Astrocyte of the spinal cord (primary cell): Measurements from ENCODE around the gene CHTF8.

Source experiments
- DNase-seq: peaks from one replicate; pipeline ENCODE4 v3.0.0; 2011; ENCODE audit warnings: low read depth, low spot score
- H3K4me3 ChIP-seq: 2 replicates; pipeline ENCODE4 v1.5.1; 2011; ENCODE audit warnings: low read depth, mild to moderate bottlenecking, low read length, moderate library complexity
- CTCF ChIP-seq: IDR thresholded peaks from 2 replicates; pipeline ENCODE4 v1.5.1; 2012; ENCODE audit warnings: low read depth, mild to moderate bottlenecking, low read length, inconsistent platforms
- in situ Hi-C: cut with HindIII; loops from 2 replicates; pipeline ENCODE4 v1.10.0; 2017; ENCODE audit warnings: low sequenced_read_pairs

Gene CHTF8

DNA sequence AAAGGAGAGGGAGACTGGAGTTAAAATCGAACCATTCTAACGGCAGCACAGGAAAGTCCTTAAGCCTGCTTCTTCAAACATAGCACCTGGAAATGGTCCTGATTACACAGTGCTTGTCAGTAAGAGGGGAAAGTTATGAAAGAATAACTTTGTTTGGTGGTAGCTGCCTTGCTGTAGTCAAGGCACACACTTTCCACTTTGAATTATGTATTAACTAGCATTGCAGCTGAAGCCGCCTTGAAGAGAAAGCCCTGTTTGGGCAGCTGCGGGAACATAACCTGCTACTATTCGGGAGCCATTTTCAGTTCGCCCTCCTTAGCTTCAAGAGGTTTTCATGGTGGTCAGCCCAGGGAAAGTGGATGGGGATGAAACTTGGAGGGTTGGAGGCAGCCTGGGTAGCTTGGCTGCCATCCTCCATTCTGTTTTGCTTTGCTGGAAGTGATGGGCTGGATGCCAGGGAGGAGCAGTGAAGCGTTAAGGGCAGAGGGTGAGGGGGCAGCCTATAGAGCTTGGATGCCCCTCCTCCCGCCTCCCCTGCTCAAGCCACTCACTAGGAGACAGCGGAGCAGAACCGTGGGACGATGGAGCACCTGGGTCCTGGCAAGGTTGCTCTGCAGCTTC lies 32.2 kb downstream of the CHTF8 start:
- no peak for DNase-seq
- H3K4me3 ChIP-seq: peak overlapping the region; percentile 12
- in situ Hi-C loops: no loop called here
- no peak for TF ChIP-seq CTCF

DNA sequence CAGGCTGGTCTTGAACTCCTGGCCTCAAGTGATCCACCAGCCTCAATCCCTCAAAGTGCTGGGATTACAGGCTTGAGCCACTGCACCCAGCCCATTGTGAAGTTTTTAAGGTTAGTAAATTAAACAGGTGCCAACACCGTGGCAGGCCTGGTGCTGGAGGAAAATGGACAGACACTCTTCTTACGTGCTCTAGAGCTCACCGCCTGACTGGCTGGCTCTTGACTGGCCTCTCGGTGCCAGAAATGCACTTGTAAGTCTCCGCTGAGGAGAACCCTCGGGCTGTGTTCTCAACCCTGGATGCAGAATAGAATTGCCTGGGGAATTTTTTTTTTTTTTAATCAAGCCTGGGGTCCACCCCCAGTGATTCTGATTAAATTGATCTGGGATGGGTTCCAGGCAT lies 37.2 kb downstream of the CHTF8 start:
- no peak for TF ChIP-seq CTCF
- in situ Hi-C loops: no loop called here
- no peak overlapping the region for H3K4me3 ChIP-seq
- no peak for DNase-seq

- DNase-seq: no peak
- no peak for TF ChIP-seq CTCF
- H3K4me3 ChIP-seq: no peak overlapping the region
- in situ Hi-C loops: no loop called here
Observed at GRCh38 chr16:69094501-69094900, 37.9 kb downstream of the CHTF8 start.

- no peak for TF ChIP-seq CTCF
- in situ Hi-C loops: no loop called here
- no peak for DNase-seq
- no peak overlapping the region for H3K4me3 ChIP-seq
Observed at GRCh38 chr16:69093974-69094373, 38.4 kb downstream of the CHTF8 start.

DNA sequence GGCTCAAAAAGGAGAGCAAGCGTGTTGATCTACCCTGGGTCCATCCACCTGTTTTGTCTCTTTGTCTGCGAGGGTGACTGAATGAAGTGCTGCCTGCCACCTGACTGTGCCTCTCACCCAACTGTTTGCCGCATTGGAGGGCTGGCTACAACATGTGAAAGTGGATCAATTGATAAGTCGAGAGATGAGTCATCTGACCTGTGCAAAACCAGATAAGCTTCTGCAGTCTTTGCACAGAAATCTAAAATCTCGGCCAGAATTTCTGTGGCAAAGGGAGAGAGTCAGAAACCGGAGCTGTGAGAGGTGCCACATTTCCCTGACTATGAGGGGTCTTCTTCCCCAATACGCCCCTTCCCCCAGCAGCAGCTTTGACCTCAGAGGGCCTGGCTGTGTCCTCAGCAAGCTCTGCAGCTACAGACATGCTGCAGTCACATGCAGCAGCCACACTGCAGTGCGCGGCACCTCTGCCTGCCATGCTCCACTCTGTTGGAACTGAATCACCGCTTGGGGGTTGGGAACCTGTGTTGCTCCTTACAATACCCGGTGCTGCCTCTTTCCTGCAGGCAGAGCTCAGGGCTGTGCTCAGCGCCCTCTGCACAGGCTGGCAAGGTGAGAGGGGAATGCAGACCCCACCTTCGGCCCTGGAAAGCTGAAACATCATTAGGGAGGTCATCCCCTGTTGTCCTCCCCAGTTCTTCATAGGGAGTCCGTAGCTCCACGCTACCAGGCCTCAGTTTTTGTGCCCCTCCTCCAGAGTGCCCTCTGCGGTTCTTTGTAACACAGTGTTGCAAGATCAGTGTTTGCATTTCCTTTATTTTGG lies 43.1 kb downstream of the CHTF8 start:
- no peak for TF ChIP-seq CTCF
- H3K4me3 ChIP-seq: no peak overlapping the region
- no peak for DNase-seq
- in situ Hi-C loops: no loop called here

DNA sequence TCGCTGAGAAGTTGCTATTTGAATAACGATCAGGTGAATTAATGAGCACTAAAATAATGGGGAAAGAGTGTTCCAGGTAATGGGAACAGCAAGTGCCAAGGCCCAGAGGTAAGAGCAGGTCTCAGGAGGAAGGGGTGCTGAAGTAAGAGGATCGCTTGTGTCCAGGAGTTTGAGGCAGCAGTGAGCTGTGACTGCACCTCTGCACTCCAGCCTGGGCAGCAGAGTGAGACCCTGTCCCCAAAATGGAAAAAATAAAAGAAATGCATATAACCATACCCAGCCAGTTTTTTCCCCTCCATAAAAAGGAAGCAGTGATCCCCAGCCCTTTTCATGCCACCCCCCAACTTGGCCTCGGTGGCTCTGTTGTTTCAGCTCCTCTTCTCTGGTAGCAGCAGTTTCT lies 43.7 kb downstream of the CHTF8 start:
- no peak for DNase-seq
- TF ChIP-seq CTCF: no peak
- H3K4me3 ChIP-seq: no peak overlapping the region
- in situ Hi-C loops: no loop called here
